HepG2 (cell line): ENCODE measurements around the gene EMC9. TPM values are rescaled to one million over a fixed set of nuclear protein-coding genes. Genes with fewer than 3 reads are reported as not detected.

Experiments
- FOXP1 ChIP-seq, 2 experiments: fragments of 450-650 bp in 1 of 2; IDR thresholded peaks; 2 replicates each; pipeline ENCODE4 v1.6.1; 2017 to 2018; ENCODE audit warnings: antibody characterized with exemption in 1 of 2
- HOXA5 ChIP-seq: sonication (generic); formaldehyde crosslinking; IDR thresholded peaks from 2 replicates; pipeline ENCODE4 v1.4.0; 2020; ENCODE audit warnings: missing genetic modification reagents
- IKZF4 ChIP-seq: sonication (generic); formaldehyde crosslinking; IDR thresholded peaks from 2 replicates; pipeline ENCODE4 v1.5.1; 2020; ENCODE audit warnings: borderline replicate concordance, mild to moderate bottlenecking, low read depth, missing genetic modification reagents; ENCODE audit errors: not compliant biosample characterization
- JUN ChIP-seq: sonication (generic); formaldehyde crosslinking; IDR thresholded peaks from 2 replicates; pipeline ENCODE4 v1.4.0; 2020; ENCODE audit warnings: mild to moderate bottlenecking, missing genetic modification reagents
- NFE2L2 ChIP-seq: fragments of 150-350 bp; IDR thresholded peaks from 2 replicates; pipeline ENCODE4 v1.6.1; 2014; ENCODE audit warnings: low read length
- SAFB2 ChIP-seq: sonication (generic); formaldehyde crosslinking; IDR thresholded peaks from 2 replicates; pipeline ENCODE4 v1.5.1; 2020; ENCODE audit warnings: missing genetic modification reagents, low read depth, mild to moderate bottlenecking, borderline replicate concordance
- SKI ChIP-seq: fragments of 450-650 bp; IDR thresholded peaks from one replicate; pipeline ENCODE4 v1.6.1; 2018; ENCODE audit warnings: mild to moderate bottlenecking; ENCODE audit not compliant: partially characterized antibody
- SMAD3 ChIP-seq: sonication (generic); formaldehyde crosslinking; IDR thresholded peaks from 2 replicates; pipeline ENCODE4 v1.4.0; 2020; ENCODE audit warnings: missing genetic modification reagents
- SNAI1 ChIP-seq: sonication (generic); formaldehyde crosslinking; IDR thresholded peaks from 2 replicates; pipeline ENCODE4 v1.5.0; 2020; ENCODE audit warnings: mild to moderate bottlenecking, missing genetic modification reagents, borderline replicate concordance
- SSRP1 ChIP-seq: IDR thresholded peaks from 2 replicates; pipeline ENCODE4 v1.6.1; 2016; ENCODE audit warnings: control low read depth
- ZBTB3 ChIP-seq: sonication (generic); formaldehyde crosslinking; IDR thresholded peaks from 2 replicates; pipeline ENCODE4 v1.4.0; 2020; ENCODE audit warnings: low read depth, mild to moderate bottlenecking, moderate library complexity, missing genetic modification reagents, borderline replicate concordance
- ZBTB7A ChIP-seq: sonication (generic); formaldehyde crosslinking; IDR thresholded peaks from 2 replicates; pipeline ENCODE4 v1.8.0; 2022; ENCODE audit warnings: mild to moderate bottlenecking, missing genetic modification reagents
- ZNF205 ChIP-seq: IDR thresholded peaks from 2 replicates; pipeline ENCODE4 v1.6.1; 2018; ENCODE audit warnings: missing biosample characterization, missing genetic modification reagents
- ZNF567 ChIP-seq: sonication (generic); formaldehyde crosslinking; IDR thresholded peaks from 2 replicates; pipeline ENCODE4 v1.8.1; 2023; ENCODE audit warnings: mild to moderate bottlenecking, missing genetic modification reagents, borderline replicate concordance
- polyA plus RNA-seq, 8 experiments: library from polyadenylated mRNA; depleted of rRNA in 3 of 8; stranded (reverse) in 7 of 8; unstranded in 1 of 8; fragments of >200 nt; fragmentation: Illumina TruSeq in 4 of 8; extraction: Trizol in 4 of 8; gene quantifications; 2 replicates each; pipeline versions ENCODE4 v1.2.1 to v1.2.3, GENCODE V29; 2011 to 2016; ENCODE audit warnings: low read depth in 4 of 8, missing spikeins in 1 of 8, mixed read lengths in 1 of 8; ENCODE audit not compliant: insufficient read depth in 1 of 8
- total RNA-seq, 5 experiments: library from RNA; depleted of rRNA; stranded (reverse); fragments of >200 nt; fragmentation: Illumina TruSeq; extraction: Trizol; gene quantifications; 2 replicates each; pipeline ENCODE4 v1.2.3, GENCODE V29; 2016; ENCODE audit warnings: low read depth in 1 of 5
- TF ChIP-seq, protein P1 (sequence below): sonication (generic); formaldehyde crosslinking; IDR thresholded peaks from 2 replicates; pipeline ENCODE4 v1.4.0; 2020; ENCODE audit warnings: mild to moderate bottlenecking, missing genetic modification reagents
- TF ChIP-seq, protein P2 (sequence below): sonication (generic); formaldehyde crosslinking; IDR thresholded peaks from 2 replicates; pipeline ENCODE4 v1.4.0; 2020; ENCODE audit warnings: missing genetic modification reagents
- TF ChIP-seq, protein P3 (sequence below): sonication (generic); formaldehyde crosslinking; IDR thresholded peaks from 2 replicates; pipeline ENCODE4 v1.5.1; 2020; ENCODE audit warnings: missing genetic modification reagents, mild to moderate bottlenecking, borderline replicate concordance

The EMC9 gene
- total and polyA plus RNA-seq, 2 of the 13 experiments (the other 11 are each of a cell fraction or from before 2014, with no cell fraction given) = 60.5 to 78.7 TPM

DNA sequence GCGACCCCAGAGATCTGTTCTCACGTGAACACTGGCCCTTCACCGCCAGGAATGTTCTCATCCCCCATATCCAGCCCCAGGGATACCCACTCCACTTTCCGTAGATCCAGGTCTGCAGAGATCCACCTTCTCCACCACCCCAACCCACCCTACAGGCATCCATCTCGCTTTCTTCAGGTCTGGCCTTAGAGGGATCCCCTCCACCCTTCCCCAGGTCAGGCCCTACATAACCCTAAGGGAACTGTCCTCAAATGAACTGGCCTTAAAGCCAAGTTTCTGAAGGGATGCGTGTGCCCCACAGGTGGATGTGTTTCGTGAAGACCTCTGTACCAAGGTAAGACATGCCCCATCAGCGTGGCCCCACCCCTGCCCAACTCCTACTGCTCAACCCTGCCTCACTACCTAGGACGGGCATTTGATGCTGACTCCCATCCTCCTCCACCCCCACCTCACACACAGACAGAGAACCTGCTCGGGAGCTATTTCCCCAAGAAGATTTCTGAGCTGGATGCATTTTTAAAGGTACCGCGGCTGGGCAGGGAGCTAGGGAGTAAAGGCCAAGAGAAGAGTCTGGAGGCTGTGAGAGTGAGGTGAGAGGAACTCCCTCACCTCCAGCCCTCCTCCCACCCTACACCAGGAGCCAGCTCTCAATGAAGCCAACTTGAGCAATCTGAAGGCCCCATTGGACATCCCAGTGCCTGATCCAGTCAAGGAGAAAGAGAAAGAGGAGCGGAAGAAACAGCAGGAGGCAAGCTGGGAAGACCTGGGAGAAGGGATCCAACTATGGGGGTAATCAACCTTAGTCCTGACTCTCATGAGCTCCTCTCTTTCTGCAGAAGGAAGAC is 4.5 kb downstream of the EMC9 start (continued):
- TF ChIP-seq, protein P1, sequence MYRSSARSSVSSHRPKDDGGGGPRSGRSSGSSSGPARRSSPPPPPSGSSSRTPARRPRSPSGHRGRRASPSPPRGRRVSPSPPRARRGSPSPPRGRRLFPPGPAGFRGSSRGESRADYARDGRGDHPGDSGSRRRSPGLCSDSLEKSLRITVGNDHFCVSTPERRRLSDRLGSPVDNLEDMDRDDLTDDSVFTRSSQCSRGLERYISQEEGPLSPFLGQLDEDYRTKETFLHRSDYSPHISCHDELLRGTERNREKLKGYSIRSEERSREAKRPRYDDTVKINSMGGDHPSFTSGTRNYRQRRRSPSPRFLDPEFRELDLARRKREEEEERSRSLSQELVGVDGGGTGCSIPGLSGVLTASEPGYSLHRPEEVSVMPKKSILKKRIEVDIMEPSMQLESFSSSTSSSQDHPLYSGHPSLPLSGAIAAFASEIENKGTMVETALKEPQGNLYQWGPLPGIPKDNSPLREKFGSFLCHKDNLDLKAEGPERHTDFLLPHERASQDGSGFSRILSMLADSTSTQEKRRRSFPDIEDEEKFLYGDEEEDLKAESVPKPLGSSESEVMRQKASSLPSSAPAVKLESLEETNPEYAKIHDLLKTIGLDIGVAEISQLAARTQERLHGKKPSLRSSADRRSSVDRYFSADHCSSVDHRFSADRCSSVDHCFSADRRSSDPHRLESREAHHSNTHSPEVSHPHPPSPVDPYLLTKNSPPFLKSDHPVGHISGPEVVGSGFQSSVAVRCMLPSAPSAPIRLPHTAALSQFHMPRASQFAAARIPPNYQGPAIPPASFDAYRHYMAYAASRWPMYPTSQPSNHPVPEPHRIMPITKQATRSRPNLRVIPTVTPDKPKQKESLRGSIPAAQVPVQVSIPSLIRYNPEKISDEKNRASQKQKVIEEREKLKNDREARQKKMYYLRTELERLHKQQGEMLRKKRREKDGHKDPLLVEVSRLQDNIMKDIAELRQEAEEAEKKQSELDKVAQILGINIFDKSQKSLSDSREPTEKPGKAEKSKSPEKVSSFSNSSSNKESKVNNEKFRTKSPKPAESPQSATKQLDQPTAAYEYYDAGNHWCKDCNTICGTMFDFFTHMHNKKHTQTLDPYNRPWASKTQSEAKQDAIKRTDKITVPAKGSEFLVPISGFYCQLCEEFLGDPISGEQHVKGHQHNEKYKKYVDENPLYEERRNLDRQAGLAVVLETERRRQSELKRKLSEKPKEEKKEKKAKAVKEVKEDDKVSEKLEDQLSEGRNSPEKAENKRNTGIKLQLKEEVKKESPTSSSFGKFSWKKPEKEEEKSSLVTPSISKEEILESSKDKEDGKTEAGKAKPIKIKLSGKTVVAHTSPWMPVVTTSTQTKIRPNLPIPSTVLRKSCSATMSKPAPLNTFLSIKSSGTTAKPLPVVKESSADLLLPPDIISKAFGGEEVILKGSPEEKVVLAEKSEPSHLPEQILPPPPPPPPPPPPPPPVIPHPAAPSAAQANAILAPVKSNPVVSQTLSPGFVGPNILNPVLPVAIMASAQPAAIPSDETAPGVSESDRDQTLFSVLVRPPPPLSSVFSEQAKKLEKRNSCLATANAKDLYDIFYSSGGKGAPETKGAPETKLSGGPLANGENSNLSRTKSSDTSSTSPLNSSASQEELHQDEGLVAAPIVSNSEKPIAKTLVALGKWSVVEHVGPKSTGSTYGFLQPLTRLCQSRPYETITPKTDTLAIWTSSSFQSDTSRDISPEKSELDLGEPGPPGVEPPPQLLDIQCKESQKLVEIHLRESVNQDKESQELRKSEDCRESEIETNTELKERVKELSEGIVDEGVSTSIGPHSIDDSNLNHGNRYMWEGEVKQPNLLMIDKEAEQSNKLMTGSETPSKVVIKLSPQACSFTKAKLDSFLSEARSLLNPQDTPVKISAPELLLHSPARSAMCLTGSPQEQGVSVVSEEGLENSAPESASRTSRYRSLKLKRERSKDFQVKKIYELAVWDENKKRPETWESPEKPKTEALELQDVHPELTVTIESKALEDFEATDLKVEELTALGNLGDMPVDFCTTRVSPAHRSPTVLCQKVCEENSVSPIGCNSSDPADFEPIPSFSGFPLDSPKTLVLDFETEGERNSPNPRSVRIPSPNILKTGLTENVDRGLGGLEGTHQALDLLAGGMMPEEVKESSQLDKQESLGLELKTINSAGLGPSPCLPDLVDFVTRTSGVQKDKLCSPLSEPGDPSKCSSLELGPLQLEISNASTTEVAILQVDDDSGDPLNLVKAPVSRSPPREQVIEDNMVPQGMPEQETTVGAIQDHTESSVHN (CRISPR knock-in tag) = no peak; the same call in 1 of the 2 replicates
- TF ChIP-seq NFE2L2 = no peak
- TF ChIP-seq SKI = no peak
- TF ChIP-seq SNAI1 (CRISPR knock-in tag) = peak; percentile 33; the same call in 1 of the 2 replicates
- TF ChIP-seq HOXA5 (CRISPR knock-in tag) = 0 out of 2 replicates have a peak, but pooled peaks have one; percentile 38
- peak; percentile 52 for TF ChIP-seq IKZF4 (CRISPR knock-in tag)
- TF ChIP-seq ZBTB3 = 0 out of 2 replicates have a peak, but pooled peaks have one; percentile 26
- TF ChIP-seq ZBTB7A (CRISPR knock-in tag) = no peak; the same call in 1 of the 2 replicates
- 0 out of 2 replicates have a peak, but pooled peaks have one; percentile 21 for TF ChIP-seq JUN
- TF ChIP-seq SAFB2 (CRISPR knock-in tag) = peak; percentile 70; the same call in 1 of the 2 replicates
- TF ChIP-seq, protein P2, sequence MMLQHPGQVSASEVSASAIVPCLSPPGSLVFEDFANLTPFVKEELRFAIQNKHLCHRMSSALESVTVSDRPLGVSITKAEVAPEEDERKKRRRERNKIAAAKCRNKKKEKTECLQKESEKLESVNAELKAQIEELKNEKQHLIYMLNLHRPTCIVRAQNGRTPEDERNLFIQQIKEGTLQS (CRISPR knock-in tag) = 0 out of 2 replicates have a peak, but pooled peaks have one; percentile 6
- TF ChIP-seq SMAD3 (CRISPR knock-in tag) = no peak
- TF ChIP-seq, protein P3, sequence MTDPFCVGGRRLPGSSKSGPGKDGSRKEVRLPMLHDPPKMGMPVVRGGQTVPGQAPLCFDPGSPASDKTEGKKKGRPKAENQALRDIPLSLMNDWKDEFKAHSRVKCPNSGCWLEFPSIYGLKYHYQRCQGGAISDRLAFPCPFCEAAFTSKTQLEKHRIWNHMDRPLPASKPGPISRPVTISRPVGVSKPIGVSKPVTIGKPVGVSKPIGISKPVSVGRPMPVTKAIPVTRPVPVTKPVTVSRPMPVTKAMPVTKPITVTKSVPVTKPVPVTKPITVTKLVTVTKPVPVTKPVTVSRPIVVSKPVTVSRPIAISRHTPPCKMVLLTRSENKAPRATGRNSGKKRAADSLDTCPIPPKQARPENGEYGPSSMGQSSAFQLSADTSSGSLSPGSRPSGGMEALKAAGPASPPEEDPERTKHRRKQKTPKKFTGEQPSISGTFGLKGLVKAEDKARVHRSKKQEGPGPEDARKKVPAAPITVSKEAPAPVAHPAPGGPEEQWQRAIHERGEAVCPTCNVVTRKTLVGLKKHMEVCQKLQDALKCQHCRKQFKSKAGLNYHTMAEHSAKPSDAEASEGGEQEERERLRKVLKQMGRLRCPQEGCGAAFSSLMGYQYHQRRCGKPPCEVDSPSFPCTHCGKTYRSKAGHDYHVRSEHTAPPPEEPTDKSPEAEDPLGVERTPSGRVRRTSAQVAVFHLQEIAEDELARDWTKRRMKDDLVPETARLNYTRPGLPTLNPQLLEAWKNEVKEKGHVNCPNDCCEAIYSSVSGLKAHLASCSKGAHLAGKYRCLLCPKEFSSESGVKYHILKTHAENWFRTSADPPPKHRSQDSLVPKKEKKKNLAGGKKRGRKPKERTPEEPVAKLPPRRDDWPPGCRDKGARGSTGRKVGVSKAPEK (CRISPR knock-in tag) = no peak
- TF ChIP-seq SSRP1 (CRISPR knock-in tag) = no peak; the same call in 1 of the 2 replicates
- TF ChIP-seq FOXP1 (IDR thresholded peaks at IDR 0.05) = no peak
- no peak for TF ChIP-seq FOXP1 (CRISPR knock-in tag; IDR thresholded peaks at IDR 0.05)
- no peak for TF ChIP-seq ZNF205 (CRISPR knock-in tag)
- 0 out of 2 replicates have a peak, but pooled peaks have one; percentile 2 for TF ChIP-seq ZNF567
